Left renal pelvis (tissue), 4 donors: ENCODE results near the gene CDYL. TPM values are rescaled to one million over a fixed set of nuclear protein-coding genes. Genes with fewer than 3 reads are reported as not detected.

Experiments used
- DNase-seq, 4 donors: peaks; one replicate each; pipeline ENCODE4 v3.0.0-alpha.2; 2013; ENCODE audit warnings: low read depth in 4 of 4, low spot score in 3 of 4
- polyA plus RNA-seq, 4 donors: library from polyadenylated mRNA; unstranded; fragments of 120-200 nt; gene quantifications; one replicate each; pipeline ENCODE4 v1.2.1, GENCODE V29; 2013; ENCODE audit not compliant: insufficient read length in 4 of 4

CDYL gene
- polyA plus RNA-seq, 4 donors: 18.1 to 28.5 (median 25.8) TPM

GRCh38 chr6:4802312-4802935 lies 26.2 kb downstream of the CDYL start:
- no peak for DNase-seq

GRCh38 chr6:4803343-4803744 lies 27.1 kb downstream of the CDYL start:
- no peak for DNase-seq

GRCh38 chr6:4804095-4804494 lies 27.9 kb downstream of the CDYL start:
- DNase-seq: no peak

GRCh38 chr6:4805553-4806336 lies 29.5 kb downstream of the CDYL start:
- peak in 2 of 4 donors; percentile 27 to 30 for DNase-seq

GRCh38 chr6:4806337-4806725 lies 30.1 kb downstream of the CDYL start:
- no peak for DNase-seq

- no peak for DNase-seq
Measured at GRCh38 chr6:4806791-4807190, 30.6 kb downstream of the CDYL start.

GRCh38 chr6:4808396-4808795 lies 32.2 kb downstream of the CDYL start:
- no peak for DNase-seq

GRCh38 chr6:4809999-4810918 lies 34.1 kb downstream of the CDYL start:
- no peak for DNase-seq

- no peak for DNase-seq
Measured at GRCh38 chr6:4812068-4812467, 35.9 kb downstream of the CDYL start.

GRCh38 chr6:4813055-4813454 lies 36.9 kb downstream of the CDYL start:
- no peak for DNase-seq

GRCh38 chr6:4814212-4814611 lies 38.0 kb downstream of the CDYL start:
- no peak for DNase-seq

GRCh38 chr6:4814987-4815386 lies 38.8 kb downstream of the CDYL start:
- DNase-seq: no peak

- DNase-seq: no peak
Measured at GRCh38 chr6:4815584-4815983, 39.4 kb downstream of the CDYL start.

- no peak for DNase-seq
Measured at GRCh38 chr6:4816904-4817303, 40.7 kb downstream of the CDYL start.

- no peak for DNase-seq
Measured at GRCh38 chr6:4817551-4817950, 41.3 kb downstream of the CDYL start.

- DNase-seq: no peak
Measured at GRCh38 chr6:4818272-4818938, 42.2 kb downstream of the CDYL start.

- DNase-seq: no peak
Measured at GRCh38 chr6:4819706-4820283, 43.6 kb downstream of the CDYL start.

GRCh38 chr6:4820704-4821276 lies 44.6 kb downstream of the CDYL start:
- no peak for DNase-seq

- DNase-seq: no peak
Measured at GRCh38 chr6:4822476-4822875, 46.3 kb downstream of the CDYL start.

GRCh38 chr6:4828187-4828698 lies 52.0 kb downstream of the CDYL start:
- no peak for DNase-seq
